Left ventricle myocardium inferior (tissue), 1 donor: Measurements from ENCODE around the gene CTSW. TPM values are rescaled to one million over a fixed set of nuclear protein-coding genes. Genes with fewer than 3 reads are reported as not detected.
A peak's percentile ranks its signal among the peaks of the same experiment; 100 is the strongest.

Experiments used
- DNase-seq: peaks from one replicate; pipeline ENCODE4 v3.0.0-alpha.2; 2020
- H3K27ac ChIP-seq: fragments of 200-600 bp; replicated peaks from 2 replicates; pipeline ENCODE4 v1.8.0; 2021
- H3K27me3 ChIP-seq: fragments of 200-600 bp; 2 replicates; pipeline ENCODE4 v1.8.0; 2021; ENCODE audit warnings: low read depth
- H3K36me3 ChIP-seq: fragments of 200-600 bp; 2 replicates; pipeline ENCODE4 v1.8.0; 2021
- H3K4me1 ChIP-seq: fragments of 200-600 bp; 2 replicates; pipeline ENCODE4 v1.8.0; 2021
- H3K4me3 ChIP-seq: fragments of 200-600 bp; 2 replicates; pipeline ENCODE4 v1.8.0; 2021; ENCODE audit warnings: mild to moderate bottlenecking, moderate library complexity
- H3K9me3 ChIP-seq: fragments of 200-600 bp; replicated peaks from 2 replicates; pipeline ENCODE4 v1.8.0; 2021
- intact Hi-C: fragments of 100-400 bp; cut with micrococcal nuclease; formaldehyde crosslinking; loops from one replicate; pipeline ENCODE4 v1.11.0; 2022
- total RNA-seq: library from RNA; stranded (reverse); fragmentation: NEBNext Ultra II Directional; extraction: Animal tissue kit (Norgen Biotek cat#: 25700); gene quantifications from one replicate; pipeline ENCODE4 v1.2.1, GENCODE V29; 2021
- TF ChIP-seq, protein P1 (sequence below): fragments of 200-600 bp; IDR thresholded peaks from 2 replicates; pipeline ENCODE4 v1.8.0; 2021; ENCODE audit warnings: antibody characterized with exemption, mild to moderate bottlenecking, borderline replicate concordance
- donor health status: DM: no; HTN: yes; CAD: no; lungs with severe emphysema.

The CTSW gene
- total RNA-seq, 1 donor from 2014 or later = 0.49 TPM

DNA sequence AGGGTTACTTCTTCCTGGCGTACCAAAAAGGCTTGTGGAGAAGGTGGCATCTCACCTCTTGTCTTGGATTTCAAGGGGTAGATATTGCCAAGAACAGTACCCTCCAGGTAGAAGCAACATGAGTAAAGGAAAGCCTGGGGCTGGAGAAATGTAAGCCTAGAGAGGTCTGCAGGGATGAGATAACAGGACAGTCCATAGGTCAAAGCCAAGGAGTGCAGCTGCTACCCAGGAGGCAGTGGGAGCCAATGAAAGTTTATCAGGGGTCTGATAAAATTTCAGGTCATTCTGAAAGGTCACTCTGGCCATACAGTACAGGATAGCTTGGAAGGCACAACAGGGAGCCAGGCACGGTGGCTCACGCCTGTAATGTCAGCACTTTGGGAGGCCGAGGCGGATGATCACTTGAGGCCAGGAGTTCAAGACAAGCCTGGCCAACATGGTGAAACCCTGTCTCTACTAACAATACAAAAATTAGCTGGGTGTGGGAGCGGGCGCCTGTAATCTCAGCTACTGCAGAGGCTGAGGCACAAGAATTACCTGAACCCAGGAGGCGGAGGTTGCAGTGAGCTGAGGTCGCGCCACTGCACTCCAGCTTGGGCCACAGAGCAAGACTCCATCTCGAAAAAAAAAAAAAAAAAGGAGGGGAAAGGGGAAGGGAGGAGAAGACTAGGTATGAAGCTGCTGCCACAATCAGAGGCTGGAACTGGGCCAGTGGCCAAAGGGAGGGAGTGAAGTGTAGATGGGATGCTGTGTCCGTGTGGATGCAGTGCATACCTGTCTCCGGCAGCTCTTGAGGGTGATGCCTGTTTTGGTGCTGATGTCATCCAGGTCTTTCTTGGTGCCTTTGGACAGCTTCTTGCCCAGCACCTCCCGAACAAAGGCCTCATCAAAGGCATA lies 7.4 kb downstream of the CTSW start:
- no peak for DNase-seq
- intact Hi-C loops = loop anchor here (10.0 kb wide), 1 partner anchor 108 kb away; no protein-coding TSS in a partner anchor
- TF ChIP-seq, protein P1, sequence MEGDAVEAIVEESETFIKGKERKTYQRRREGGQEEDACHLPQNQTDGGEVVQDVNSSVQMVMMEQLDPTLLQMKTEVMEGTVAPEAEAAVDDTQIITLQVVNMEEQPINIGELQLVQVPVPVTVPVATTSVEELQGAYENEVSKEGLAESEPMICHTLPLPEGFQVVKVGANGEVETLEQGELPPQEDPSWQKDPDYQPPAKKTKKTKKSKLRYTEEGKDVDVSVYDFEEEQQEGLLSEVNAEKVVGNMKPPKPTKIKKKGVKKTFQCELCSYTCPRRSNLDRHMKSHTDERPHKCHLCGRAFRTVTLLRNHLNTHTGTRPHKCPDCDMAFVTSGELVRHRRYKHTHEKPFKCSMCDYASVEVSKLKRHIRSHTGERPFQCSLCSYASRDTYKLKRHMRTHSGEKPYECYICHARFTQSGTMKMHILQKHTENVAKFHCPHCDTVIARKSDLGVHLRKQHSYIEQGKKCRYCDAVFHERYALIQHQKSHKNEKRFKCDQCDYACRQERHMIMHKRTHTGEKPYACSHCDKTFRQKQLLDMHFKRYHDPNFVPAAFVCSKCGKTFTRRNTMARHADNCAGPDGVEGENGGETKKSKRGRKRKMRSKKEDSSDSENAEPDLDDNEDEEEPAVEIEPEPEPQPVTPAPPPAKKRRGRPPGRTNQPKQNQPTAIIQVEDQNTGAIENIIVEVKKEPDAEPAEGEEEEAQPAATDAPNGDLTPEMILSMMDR = no peak

DNA sequence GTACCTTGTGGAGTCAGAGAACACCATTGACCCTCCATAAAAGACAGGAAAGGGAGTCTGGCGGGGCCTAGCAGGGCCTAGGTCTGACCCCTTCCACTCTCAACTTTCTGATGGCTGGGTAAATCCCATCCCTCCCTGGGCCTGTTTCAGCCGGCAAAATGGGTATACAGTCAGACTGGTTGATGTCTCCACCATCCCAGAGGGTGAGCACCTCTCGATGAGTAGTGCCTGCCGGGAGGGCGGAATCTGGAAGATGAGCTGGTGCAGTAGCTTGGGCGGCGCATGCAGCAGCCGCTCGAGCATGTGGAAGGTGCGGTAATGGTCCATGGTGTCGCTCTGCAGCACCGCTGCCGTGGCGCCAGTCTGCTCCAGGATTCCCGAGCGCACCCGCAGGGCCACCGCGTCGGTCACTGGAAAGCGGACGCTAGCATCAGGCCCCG lies 8.1 kb downstream of the CTSW start:
- intact Hi-C loops = loop anchor here (10.0 kb wide), 1 partner anchor 107 kb away; no protein-coding TSS in a partner anchor
- no peaks in the 10 kb centered on the region for H3K27me3 ChIP-seq
- H3K27ac ChIP-seq = peak overlapping the region; percentile 99
- peak overlapping the region; percentile 81 for H3K4me3 ChIP-seq
- H3K4me1 ChIP-seq = peaks cover 72% of the 10 kb centered on the region
- TF ChIP-seq, protein P1 = no peak
- H3K9me3 ChIP-seq = no peaks in the 10 kb centered on the region
- DNase-seq = no peak
- H3K36me3 ChIP-seq = peaks cover 37% of the 10 kb centered on the region

More for the DNA sequence above, 7.4 kb downstream of the CTSW start:
- Histone ChIP-seq H3K9me3 (no peaks in the 10 kb centered on the region), H3K27me3 (no peaks in the 10 kb centered on the region), H3K36me3 (peaks cover 43% of the 10 kb centered on the region), H3K4me3 (peak overlapping the region; percentile 81), H3K27ac (peak overlapping the region; percentile 99), H3K4me1 (peaks cover 65% of the 10 kb centered on the region)

DNA sequence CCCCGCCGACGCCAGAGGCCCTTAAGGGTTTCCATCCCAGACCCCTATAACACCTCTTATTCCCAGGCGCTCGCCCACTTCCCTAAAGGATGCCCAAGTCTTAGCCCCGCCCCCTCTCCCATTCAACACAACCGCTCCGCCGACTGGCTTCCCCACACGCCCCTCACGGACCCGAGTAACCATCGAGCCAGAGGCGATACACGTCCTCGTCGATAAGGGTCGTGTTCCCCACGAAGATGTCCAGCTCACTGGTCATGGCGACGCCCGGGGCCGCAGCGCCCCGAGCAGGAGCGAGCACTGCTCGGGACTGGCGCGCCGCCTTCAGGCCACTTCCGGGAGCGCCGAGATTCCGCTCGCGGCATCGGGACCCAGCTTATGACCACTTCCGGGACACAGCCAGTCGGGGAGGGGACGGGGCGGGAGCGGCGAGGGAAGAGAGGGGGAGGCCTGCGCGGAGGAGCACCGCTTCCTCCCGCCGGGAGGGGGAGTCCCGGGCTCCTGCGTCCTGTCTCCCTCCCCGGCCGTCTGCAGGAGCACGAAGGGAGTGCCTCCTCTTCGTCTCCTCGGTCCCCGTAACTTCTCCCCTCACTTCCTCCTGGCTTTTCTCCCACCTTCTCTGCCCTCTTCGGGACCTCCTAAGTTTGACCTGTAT lies 8.7 kb downstream of the CTSW start, which contains the start of gene FIBP:
Gene FIBP (minus strand): TSS at position 309 of the 652 bp plus-strand sequence. CDS start 53 bp downstream, at position 256.
- TF ChIP-seq, protein P1 = peak; percentile 84
- Histone ChIP-seq H3K36me3 (peaks cover 31% of the 10 kb centered on the region), H3K9me3 (no peaks in the 10 kb centered on the region), H3K4me1 (peaks cover 77% of the 10 kb centered on the region), H3K27ac (peak within 1 kb of the TSS; percentile 99), H3K4me3 (peak within 1 kb of the TSS; percentile 81), H3K27me3 (no peaks in the 10 kb centered on the region)
- intact Hi-C loops = loop anchor here (10.0 kb wide), 1 partner anchor 107 kb away; no protein-coding TSS in a partner anchor
- peak; percentile 98 for DNase-seq

DNA sequence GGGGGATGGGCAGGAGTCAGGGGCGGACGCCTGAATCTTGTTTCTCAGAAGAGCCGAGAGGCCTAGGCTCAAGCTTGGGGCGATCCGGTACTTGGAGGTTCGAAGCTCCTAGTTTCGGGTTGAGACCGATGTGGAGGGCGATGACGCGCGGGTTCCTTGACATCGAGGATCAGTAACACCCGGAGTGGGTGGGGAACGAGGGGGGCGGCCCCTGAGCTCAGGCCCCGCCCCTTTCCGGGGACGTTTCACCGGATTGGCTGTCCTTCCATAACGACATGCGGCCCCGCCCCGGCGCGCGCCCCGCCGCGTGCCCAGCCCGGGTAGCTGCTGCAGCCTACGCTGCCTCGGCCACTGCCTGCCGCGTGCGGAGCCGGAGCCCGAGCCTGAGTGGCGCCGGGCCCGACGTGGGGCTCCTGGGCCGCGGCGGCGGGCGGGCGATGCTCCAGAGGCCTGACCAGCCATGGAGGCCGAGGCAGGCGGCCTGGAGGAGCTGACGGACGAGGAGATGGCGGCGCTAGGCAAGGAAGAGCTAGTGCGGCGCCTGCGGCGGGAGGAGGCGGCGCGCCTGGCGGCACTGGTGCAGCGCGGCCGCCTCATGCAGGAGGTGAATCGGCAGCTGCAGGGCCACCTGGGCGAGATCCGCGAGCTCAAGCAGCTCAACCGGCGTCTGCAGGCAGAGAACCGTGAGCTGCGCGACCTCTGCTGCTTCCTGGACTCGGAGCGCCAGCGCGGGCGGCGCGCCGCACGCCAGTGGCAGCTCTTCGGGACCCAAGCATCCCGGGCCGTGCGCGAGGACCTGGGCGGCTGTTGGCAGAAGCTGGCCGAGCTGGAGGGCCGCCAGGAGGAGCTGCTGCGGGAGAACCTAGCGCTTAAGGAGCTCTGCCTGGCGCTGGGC lies 10.9 kb downstream of the CTSW start, which contains the start of gene CCDC85B:
Gene CCDC85B (plus strand): TSS at position 350 of the 895 bp plus-strand sequence. CDS start 111 bp downstream, at position 461.
- H3K27me3 ChIP-seq = no peaks in the 10 kb centered on the region
- TF ChIP-seq, protein P1 = peak; percentile 35
- H3K36me3 ChIP-seq = peaks cover 14% of the 10 kb centered on the region
- no peaks in the 10 kb centered on the region for H3K9me3 ChIP-seq
- H3K27ac ChIP-seq = peak within 1 kb of the TSS; percentile 99
- DNase-seq = peak; percentile 99
- peaks cover 79% of the 10 kb centered on the region for H3K4me1 ChIP-seq
- intact Hi-C loops = no loop called here
- H3K4me3 ChIP-seq = peak within 1 kb of the TSS; percentile 81
